IPS DF 4.7 (cell line): ENCODE measurements around the gene SQSTM1.
"Not testable (repeated sequence)": the region's sequence is repeated elsewhere in the genome, so short reads cannot be mapped to it uniquely, and the experiment has no call there.

ENCODE experiments used
- DNase-seq: peaks from one replicate; pipeline ENCODE4 v3.0.0-alpha.2; 2013; ENCODE audit warnings: low spot score; ENCODE audit errors: extremely low read depth

Gene SQSTM1

GRCh38 chr5:179824745-179825112, 4.0 kb downstream of the SQSTM1 start:
- no peak for DNase-seq

- no peak for DNase-seq
Observed at GRCh38 chr5:179825655-179826182, 5.0 kb downstream of the SQSTM1 start.

- no peak for DNase-seq
Observed at GRCh38 chr5:179827680-179828079, 7.0 kb downstream of the SQSTM1 start.

DNA sequence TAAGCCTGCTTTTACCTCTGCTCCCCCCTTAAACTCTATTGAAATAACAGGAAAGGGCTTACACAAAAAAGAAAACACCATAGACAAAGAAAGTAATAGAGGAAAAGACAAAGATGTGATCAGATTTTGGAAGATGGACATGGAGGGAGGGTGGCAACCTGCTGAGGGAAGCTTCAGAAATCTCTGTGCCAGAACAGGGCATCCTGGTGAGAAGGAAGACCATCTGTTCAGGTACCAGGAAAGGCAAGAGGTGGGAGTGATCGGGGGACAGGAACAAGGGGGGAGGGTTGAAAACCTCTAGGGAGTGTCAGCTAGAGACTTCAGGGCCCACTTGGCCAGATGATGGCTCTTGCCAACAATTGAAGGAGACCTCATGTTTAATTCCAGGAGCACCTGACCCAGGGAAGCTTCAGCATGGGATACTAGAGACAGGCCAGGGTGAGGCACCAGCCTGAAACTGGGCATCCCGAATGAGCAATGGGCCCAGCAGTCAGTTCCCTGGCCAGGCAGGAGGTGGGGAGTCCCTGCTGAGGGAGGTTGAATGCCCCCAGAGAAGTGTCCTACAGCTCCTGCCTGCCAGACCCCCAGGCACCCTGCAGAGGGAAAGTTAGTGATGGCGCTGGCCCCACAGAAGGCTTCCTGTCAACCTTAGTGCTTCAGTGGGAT, 8.2 kb downstream of the SQSTM1 start:
- DNase-seq: no peak

- no peak for DNase-seq
Observed at GRCh38 chr5:179829732-179830435, 9.2 kb downstream of the SQSTM1 start.

GRCh38 chr5:179830818-179831468, 10.2 kb downstream of the SQSTM1 start:
- DNase-seq: no peak

DNA sequence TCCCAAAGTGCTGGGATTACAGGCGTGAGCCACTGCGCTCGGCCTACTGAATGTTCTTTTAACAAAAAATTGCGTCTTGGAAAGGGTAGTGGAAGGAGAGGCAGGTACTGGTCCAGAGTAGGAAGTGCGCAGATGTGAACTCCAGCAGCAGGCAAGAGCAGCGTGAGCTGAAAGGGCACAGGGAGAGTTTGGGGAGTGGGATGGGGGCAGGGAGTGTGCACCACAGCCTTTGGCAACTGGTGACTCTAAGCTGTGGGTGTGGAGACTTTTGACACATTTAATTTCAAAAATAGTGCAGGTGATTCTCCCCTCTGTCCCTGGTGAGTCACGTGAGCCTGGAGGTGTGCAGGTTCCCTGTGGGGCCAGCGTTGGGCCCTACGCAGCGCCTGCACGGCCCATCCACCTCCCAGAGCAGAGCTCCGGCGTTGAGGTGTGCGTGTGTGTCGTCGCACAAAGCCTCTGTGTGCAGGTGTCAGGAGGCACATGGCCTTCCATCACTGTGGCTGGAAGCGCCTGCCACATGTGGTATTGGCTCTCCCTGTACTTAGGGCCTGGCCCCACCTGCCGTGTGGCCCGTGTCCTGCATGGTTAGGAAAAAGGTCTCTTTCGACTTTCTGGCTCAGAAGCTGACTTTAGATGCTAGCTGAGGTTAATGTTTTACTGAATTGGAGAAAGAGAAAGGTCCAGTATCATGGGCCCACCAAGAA, 11.5 kb downstream of the SQSTM1 start:
- DNase-seq: no peak

GRCh38 chr5:179833056-179833708, 12.5 kb downstream of the SQSTM1 start:
- no peak for DNase-seq

DNA sequence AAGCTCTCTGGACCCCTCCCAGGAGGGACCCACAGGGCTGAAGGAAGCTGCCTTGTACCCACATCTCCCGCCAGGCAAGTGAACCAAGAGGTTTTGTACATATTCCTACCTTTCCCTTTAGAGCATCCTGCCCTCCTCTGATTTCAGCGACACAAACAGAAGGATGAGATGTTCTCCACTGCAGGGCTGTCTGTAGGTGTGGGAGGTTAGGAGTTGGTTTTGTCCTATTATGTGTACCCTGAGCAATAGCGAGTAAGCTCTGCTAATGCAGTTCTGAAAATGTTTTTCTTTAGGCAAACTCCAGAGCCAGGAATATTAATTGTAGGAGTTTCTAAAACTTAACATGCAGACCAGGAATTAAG, 13.0 kb downstream of the SQSTM1 start:
- DNase-seq: no peak

DNA sequence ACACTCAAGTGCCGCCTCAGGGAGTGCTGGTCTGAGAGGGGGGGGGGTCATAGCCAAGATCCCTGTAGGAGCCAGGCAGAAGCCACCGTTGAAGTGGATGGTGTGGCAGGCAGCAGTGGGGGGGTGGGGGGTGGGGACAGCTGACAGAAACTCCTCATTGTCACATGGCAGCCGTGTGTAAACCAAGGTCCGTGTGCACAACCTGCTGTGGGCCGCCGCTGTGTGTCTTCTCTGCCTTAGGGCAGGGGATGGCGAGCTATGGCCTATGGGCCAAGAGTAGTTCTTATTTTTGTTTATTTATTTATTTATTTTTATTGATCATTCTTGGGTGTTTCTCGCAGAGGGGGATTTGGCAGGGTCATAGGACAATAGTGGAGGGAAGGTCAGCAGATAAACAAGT, 13.4 kb downstream of the SQSTM1 start:
- no peak for DNase-seq

- DNase-seq: not testable (repeated sequence)
Observed at GRCh38 chr5:179834871-179835270, 14.2 kb downstream of the SQSTM1 start.

GRCh38 chr5:179836225-179837019, 15.7 kb downstream of the SQSTM1 start:
- no peak for DNase-seq

GRCh38 chr5:179837076-179838011, 16.6 kb downstream of the SQSTM1 start:
- no peak for DNase-seq

DNA sequence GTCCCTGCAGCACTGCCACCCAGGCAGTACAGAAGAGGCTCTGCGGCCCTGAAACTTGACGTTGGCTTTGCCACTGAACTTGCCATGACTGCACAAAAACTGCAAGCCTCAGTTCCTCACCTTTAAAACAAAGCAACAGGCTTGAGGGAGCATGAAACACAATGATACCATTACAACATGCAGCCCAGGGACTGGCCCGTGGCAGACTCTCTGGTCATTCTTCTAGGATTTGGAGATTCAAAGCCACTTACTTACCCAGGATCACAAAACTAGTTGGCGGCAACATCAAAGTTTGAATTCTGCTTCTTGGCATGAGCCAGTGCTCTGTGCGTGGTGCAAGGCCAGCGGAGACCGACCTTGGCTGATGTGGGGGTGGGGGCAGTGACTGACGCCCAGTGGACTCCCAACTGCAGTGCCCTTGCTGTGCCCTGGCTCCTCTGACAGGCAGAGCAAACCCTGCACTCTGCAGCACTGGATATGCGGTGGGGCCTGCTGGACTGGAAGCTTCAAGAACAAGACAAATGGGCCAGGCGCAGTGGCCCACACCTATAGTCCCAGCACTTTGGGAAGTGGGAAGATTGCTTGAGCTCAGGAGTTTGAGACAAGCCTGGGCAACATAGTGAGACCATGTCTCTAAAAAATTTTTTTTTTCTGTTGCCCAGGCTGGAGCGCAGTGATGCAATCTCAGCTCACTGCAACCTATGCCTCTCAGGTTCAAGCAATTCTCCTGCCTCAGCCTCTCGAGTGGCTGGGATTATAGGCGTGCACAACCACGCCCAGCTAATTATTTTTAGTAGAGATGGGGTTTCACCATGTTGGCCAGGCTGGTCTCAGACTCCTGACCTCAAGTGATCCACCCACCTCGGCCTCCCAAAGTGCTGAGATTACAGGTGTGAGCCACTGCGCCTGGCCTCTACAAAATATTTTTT, 18.9 kb downstream of the SQSTM1 start:
- no peak for DNase-seq

DNA sequence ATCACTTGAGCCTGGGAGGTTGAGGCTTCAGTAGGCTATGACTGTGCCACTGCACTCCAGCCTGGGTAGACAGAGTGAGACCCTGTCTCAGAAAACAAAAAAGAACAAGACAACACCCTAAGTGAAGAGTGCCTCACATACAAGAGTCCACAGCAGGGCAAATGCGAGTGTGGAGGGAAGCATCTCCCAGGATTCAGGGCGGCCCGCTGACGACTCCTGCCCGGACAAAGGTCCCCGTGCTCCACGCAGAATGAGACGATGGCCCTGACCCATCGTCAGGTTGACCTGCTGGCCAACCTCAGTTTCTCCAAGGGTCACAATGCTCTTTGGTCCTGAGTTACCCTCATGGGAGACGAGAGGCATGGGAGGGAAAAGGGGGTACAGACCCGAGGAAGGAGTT, 19.6 kb downstream of the SQSTM1 start:
- DNase-seq: no peak

- DNase-seq: no peak
Observed at GRCh38 chr5:179840766-179841165, 20.1 kb downstream of the SQSTM1 start.

- DNase-seq: no peak
Observed at GRCh38 chr5:179841621-179842020, 20.9 kb downstream of the SQSTM1 start.

GRCh38 chr5:179852993-179853547, 32.4 kb downstream of the SQSTM1 start:
- no peak for DNase-seq
